Activated CD4-positive, alpha-beta T cell treated with anti-CD3 and anti-CD28 coated beads, Interleukin-2, amount 50 U/mL, for 48 hours (primary cell): ENCODE measurements around the gene NOSTRIN.
"Not testable (repeated sequence)": the region's sequence is repeated elsewhere in the genome, so short reads cannot be mapped to it uniquely, and the experiment has no call there.

Experiments used
- DNase-seq, 2 experiments: peaks; one replicate each; pipeline ENCODE4 v3.0.0-alpha.2; 2020

The NOSTRIN gene, protein sequence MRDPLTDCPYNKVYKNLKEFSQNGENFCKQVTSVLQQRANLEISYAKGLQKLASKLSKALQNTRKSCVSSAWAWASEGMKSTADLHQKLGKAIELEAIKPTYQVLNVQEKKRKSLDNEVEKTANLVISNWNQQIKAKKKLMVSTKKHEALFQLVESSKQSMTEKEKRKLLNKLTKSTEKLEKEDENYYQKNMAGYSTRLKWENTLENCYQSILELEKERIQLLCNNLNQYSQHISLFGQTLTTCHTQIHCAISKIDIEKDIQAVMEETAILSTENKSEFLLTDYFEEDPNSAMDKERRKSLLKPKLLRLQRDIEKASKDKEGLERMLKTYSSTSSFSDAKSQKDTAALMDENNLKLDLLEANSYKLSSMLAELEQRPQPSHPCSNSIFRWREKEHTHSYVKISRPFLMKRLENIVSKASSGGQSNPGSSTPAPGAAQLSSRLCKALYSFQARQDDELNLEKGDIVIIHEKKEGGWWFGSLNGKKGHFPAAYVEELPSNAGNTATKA

DNA sequence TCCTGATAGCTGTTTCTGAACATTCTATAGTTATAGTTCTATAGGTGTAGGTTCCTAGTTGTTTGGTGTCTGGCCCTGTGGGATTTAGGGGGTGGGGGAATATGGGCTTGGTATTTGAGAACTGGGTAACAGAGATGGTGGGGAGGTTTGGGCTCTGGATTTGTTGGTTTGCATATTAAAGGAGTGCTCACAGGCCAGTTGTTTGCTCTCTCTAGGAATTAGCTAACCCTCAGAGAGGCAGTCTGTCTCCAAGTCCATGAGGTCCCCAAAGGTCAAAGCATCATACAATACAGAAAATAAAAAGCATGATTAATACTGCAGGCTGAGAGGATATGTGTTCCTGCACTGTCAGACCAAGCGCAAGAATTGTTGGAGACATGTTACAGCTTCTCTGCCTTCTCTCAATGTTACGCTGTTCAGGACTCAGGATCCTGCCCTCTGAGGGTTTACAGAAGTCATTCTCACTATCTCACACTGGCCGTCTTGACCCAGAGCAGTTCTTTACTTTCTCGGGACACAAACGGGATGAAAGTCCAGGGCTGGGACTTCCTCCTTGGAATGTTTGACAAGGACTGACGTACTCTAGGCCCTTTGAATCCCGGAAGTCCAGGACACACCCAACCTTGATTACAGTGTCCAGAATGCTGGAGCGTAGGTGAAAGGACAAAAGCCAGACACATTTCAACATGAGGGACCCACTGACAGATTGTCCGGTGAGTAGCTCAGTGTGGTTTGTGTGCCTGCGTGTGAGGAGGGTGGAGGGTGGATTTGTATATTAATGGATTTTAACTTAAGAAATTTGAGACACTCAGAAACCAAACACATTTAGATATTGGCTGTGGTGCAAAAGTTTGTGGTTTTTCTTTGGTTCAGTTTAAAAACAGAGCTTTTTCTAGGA is at the start of gene NOSTRIN:
NOSTRIN (plus strand) TSS at position 677 of the 898 bp plus-strand sequence; CDS start at position 687, 10 bp downstream.
- no peak for DNase-seq

DNA sequence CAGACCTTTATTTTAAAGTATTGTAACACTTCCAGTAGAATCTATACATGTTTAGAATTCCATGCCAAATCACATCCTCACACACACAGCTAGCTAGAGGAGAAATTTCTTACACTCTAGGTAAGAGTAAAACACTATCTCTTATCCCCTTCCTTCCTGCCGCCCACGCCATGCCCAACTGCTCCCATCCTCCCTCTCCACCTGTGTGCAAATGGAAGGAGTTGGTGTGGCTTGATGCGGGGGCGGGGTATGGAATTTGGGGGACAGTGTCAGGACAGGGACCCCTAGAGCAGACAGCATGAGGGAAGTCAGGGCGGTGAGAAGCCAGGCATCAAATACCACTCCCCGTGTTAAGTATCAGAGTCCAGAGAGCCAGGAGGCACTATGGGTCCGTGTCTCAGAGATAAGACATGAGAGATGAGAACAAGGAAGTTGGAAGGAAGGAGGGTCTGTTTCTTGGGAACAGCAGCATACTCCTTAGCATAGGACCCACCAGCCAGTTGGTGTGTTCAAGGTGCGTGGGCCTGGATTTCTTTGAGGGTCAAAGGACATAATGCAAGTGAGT is 48.6 kb upstream of the NOSTRIN start:
- DNase-seq, result no peak

DNA sequence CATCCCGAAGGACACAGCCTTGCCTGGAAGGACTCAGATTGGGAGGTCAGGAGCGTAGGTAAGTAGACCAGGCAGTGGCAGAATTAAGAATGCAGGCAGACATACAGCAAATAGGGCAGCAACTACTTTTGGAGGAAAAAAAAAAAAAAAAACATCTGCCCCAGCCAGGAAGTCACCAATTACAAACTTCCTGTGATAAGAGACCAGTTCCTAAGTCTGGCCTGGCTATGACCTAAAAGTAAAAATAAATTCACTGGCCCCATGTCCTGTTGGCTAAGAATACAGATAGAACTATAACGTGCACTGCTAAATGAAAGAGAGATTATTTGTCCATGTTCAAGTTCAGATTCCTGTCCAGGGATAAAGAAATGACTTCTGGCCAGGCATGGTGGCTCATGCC is 45.2 kb upstream of the NOSTRIN start:
- DNase-seq, result no peak

DNA sequence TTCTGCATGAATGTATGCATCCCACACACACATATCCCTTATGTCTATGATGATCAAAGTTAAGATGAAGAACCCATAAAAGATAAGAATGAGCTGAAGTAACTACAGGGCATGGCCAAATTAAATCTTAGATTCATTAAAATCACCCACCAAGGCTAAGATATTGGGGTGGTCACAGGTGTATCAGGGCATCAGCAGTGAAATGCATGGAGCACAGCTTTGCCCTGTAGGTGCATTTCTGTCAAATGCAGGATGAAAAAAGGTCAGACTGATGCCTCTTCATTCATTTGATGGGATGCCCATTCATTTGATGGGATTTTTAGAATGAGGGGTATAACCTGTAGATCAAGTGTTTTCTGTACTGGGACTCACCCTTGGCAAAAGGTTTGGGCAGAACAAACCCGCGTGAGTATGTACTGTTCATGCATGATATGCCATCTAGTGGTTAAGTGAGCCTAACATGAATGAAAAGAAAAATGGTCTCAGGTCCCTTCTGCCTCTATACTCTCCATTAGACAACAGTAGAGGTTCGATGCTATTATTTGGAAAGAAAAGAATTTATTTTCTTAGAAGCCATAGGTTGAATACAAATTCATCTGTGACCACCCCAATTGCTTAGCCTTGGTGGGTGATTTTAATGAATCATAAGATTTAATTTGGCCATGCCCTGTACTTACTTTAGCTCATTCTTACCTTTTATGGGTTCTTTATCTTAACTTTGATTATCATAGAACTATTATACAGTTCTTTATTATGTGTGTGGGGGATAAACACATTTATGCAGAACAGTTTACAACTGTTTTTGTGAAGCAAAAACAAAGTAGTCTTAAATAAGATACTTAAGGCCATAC is 43.2 kb upstream of the NOSTRIN start:
- no peak for DNase-seq

DNA sequence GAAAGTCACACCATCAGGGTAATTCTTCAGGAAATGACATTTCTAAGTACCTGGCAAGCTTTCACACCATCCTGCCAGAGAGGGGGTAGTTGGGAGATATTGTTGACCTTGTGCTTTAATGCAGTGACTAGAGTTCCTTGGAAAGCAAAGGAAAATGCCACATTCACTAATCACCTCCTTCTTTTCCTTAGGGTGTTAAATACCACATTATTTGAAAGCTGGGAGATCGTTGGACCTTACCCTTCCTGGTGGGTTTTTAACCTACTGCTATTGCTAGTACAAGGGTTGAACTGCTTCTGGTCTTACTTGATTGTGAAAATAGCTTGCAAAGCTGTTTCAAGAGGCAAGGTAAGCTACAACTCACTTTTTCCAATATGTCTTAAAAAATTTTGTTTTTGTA is 37.0 kb upstream of the NOSTRIN start:
- DNase-seq, result no peak

DNA sequence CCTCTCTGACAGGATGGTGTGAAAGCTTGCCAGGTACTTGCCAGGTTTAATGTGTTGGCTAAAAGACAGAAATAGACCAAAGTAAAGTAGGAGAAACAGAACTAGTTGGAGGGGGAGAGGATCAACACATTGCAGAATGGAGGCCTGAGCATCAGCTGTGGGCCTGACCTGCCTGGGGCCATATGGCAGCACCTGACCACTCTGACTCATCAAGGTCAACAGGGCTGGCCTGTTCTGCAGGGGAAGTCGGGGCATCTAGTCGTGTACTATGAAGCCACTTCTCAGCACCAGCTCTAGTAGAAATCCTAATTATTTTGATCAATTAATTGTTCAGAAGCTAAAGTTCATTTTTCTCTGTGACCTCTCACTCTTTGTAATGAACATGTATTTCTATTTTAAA is 35.8 kb upstream of the NOSTRIN start:
- no peak for DNase-seq

DNA sequence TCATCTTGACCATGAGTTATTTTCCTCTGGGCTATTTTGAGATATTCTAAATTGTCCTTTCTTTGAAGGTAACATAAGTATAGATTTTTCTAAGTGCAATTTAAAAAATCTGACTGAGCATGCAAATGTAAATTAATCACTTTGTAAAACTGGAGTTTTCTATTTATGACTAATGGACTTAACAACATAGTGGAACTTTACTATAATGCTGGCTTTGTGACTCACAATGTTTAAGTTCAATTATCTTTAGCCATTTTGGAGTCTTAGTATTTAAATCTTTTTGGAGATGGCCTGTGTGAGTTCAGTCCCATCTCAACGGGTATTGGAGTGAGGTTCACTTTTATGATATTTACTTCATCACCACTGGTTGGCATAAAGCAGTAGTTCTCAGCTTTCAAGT is 35.2 kb upstream of the NOSTRIN start:
- DNase-seq, result no peak

DNA sequence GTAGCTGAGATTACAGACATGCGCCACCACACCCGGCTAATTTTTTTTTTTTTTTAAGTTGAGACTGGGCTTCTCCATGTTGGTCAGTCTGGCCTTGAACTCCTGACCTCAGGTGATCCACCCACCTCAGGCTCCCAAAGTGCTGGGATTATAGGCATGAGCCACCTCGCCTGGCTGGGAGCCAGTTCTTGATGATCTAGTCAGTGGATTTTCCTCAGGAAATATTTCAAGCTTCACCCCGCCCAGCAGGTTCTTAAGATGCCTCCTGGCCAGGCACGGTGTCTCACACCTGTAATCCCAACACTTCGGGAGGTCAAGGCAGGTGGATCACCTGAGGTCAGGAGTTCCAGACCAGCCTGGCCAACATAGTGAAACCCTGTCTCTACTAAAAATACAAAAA is 34.1 kb upstream of the NOSTRIN start:
- DNase-seq, result not testable (repeated sequence)

DNA sequence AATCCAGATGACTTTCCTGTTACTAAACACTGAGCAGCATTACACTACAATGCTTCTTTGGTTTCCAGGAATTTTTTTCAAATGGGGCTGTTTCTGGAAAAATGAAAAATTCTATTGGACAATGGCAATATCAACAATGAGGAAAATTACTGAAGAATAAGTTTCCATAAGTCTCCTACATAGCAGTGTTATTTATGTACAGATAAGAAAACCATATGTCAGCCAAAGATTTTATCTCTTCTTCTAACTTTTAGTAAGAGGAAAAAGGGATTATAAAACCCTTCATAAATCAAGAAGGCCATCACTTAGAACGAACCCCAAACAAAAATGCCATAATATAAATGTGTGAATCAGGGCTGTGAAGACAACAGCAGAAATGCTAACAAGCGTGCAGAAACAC is 31.6 kb upstream of the NOSTRIN start:
- no peak for DNase-seq

DNA sequence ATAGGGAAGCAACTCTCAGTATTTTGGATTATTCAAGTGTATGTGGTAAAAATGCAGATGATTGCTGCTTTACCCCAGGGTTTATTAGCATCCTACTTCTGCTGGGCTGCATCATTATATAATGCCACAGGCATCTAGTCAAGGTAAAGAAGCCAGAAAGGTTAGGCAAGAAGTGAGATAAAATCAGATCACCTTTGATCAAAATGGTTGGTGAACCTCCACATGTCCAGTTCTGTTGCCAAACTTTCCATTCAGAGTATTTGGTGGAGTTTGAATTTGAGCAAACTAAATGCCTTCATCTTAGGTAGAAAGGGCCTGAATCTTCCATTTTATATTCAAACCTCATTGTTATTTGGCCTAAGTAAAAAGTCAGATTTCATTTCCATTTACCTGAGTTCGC is 29.7 kb upstream of the NOSTRIN start:
- no peak for DNase-seq

DNA sequence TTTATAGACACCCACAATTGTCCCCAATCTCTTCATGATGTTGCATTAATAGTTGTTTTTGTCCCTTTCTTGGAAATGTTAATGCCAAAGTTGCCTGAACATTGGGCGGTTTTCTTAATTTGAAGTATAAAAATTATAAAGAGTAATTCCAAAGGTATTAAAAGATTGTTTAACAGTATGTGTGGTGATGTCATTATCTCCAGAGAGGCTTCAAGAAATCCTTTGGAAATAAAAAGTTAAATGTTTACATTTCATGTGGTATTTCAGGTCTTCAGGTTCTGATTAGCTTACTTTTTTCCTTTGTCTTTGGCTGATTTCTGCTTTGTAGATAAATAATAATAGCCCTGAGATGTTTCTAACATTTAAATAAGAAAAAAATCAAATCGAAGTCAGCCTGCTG is 29.3 kb upstream of the NOSTRIN start:
- DNase-seq, result no peak

DNA sequence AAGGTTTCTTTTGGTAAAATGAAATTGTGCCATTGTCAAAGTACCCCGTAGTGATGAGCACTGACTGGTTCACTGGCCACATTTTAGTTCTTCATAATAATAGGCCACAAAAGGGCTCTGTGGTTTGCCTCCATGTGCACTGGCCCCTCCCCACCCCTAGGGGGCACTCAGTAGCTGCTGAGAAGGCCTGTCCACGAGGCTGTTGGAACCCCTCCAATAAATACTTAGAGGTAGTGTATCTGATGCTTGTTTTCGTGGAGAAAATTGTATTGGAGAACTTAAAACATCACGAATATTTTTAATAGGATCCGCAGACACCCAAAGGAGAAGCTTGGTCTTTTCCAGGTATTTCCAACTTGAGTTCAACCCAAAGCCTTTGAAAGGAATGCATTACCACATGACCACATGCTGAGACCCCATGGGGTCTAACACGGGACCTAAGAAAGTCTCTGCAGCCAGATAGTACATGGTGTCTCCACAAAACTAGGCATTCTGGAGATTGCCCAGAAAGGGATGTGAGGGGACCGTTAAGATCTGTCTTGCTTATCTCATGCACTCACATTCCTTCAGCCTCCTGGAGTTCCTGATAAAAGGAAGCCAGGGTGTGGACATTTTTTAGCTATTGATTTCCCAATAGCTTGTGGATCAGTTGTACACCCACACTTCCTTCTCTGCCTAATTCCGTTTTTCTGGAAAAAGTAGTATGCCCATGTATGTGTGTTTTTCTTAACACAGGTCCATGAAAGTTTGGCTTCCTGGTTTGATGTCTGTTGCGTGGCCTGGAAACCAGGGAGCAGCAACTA is 28.5 kb upstream of the NOSTRIN start:
- peak; percentile 22 to 49 for DNase-seq

DNA sequence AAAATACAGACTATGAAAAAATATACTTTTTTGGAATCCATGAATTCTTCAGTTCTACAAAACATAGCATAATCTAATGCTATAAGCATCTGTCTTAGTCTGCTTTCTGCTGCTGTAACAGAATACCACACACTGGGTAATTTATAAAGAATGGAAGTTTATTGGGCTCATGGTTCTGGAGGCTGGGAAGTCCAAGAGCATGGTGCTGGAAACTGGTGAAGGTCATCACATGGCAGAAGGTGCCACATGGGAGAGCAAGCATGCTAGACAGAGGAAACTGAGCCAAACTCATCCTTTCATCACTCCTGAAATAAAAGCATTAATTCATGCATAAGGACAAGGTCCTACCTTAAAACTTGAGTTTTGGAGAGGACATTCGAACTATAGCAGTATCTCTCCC is 26.6 kb upstream of the NOSTRIN start:
- DNase-seq, result no peak

DNA sequence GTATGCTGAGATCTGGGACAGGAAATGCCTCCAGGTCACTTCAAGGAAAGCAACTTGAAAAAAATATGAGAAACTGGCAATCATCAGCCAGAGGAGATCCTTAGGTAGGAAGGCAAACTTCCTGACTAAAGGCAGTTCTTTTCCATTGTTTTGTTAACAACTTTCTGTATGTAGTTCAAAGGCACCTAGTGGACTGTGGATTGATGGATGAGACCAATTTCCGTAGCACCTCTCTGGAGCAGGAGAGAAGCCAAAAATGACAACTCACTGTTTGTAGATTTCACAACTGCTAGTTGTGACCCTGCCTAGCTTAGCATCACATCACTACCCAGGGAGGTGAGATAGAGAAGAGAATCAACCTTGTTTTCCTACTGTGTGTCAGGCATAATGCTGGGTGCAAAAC is 21.8 kb upstream of the NOSTRIN start:
- DNase-seq, result no peak

DNA sequence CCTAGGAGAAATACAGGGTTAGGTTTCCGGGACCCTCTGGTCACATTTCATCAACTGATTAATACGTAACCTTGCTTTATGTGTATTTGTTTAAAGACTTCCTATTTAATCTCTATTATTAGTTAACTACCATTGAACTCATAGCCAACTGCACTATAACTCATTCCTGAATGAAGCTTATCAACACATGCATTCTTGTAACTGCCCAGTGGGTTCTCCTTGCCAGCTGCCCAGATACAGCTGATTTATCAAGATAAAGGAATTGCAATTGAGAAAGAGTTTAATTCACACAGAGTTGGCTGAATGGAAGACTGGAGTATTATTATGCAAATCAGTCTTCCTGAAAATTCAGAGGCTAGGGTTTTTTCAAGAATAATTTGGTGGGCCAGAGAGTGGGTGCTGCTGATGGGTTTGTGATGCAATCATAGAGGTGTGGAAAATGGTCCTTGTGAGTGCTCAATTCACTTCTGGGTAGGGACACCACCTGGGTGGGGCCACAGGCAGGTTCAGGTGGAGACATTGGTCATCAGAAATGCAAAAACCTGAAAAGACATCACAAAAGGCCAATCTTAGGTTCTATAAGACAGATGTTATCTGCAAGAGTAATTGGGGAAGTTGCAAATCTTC is 21.1 kb upstream of the NOSTRIN start:
- DNase-seq, result no peak

DNA sequence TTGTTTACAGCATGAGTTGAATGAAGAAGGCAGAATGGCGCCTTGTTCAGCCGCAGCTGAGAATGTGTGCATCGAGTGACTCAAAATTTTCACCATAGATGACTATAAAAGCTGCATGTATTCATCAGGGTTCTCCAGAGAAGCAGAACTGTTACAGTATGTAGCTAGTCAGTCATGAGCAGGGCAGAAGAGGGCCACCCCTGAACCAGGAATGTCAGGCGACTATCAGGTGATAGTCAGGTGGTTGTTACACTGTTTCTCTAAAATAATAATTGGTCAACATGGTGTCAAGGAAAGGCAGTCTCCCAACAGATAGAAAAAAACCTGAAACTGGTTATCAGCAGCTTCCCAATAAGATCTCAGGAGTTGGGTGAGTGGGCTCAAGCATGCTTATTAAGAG is 20.2 kb upstream of the NOSTRIN start:
- no peak for DNase-seq

DNA sequence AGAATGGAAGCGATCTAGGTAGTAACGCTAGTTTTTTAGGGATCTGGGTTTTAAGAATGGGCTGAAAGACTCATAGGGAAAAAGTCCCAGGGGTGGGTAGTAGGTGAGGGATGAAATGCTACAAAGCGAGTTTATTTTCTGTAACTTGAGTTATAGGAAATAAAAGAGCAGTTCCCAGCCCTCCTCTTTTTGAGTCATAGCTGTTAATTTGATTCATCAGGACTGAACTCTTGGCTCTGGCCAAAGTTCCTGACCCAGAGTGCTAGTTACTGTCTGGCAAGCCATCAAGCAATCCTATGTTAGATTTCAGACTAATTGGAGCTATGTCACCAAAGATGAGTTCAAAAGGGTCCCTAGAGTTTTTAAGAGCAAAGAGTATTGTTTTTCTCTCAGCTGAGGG is 17.4 kb upstream of the NOSTRIN start:
- no peak for DNase-seq

DNA sequence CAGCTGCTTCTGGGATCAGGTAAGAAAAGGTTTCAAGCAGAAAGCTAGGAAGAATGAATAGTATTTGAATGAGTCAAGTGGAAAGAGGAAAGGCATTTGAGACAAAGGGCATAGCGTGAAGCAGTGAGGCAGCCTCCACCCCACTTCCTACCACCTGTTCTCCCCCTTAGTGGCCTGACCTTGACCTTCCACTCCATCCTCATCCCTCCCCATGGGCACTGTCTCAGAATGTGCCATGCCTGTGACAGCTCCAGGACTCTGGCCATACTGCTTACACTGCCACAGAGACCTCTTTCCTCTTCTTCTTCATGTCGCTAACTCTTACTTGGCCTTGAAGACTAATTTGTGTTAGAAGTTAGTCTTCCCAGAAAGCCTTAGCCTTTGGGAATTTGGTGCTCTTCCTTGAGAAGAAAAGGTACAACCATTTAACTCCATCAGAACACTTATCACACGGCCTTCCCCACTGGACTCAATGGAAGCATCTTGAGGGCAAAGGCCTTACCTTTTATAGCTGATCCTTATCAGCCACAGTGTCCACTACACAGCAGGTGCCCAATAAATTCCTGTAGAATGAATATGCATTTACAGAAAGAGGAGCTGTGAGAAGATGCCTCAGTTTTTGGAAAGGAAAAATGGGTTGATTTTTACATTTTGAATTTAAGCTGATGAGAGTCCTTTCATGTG is 15.2 kb upstream of the NOSTRIN start:
- no peak for DNase-seq

DNA sequence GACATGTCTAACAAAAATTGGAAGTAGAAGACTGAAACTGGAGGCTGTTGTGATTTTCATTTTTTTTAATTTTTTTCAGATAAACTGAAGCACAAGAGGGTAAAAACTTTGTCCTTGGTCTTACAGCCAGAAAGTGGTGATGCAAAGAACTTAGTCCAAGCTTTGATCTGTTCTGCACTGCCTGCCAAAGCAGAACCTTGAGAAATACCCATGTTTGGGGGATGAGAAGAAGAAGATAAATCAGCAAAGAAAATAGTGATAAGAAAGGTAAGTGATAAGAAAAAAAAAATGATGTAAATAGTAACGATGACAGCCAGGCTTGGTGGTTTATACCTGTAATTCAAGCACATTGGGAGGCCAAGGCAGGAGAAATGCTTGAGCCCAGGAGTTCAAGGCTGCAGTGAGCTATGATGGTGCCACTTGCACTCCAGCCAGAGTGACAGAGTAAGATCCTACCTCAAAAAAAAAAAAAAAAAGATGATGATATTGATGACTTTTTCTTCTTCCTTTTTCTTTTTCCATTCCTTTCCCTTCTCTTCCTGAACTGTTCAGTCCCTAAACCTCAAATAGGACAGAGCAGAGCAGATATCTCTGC is 14.6 kb upstream of the NOSTRIN start:
- no peak for DNase-seq

DNA sequence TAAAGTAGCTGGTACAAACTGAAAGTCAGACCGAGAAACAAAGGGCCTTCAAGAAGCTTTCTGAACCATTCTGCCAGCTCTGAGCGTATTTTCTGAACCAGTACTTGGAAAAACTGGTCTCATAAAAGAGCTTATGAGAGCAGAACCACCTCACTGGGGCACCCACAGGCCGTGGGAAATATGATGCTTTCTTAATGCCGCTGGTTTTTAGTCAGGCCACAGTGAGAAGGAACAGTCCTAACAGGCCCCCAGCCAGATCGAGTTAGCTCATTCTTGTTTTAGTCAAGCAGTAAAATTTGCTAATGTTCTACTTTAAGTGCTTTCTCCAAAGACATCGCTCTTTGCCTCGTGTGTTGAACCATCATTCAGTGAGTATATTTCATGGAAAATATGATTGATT is 12.7 kb upstream of the NOSTRIN start:
- no peak for DNase-seq
